Chondrocyte (in vitro differentiated cells): Measurements from ENCODE around the gene CPT2. TPM values are rescaled to one million over a fixed set of nuclear protein-coding genes. Genes with fewer than 3 reads are reported as not detected.

Source experiments
- DNase-seq: peaks from one replicate; pipeline ENCODE4 v3.0.0; 2021; ENCODE audit warnings: mixed read lengths, low spot score
- H3K27ac Mint-ChIP-seq: one replicate; pipeline ENCODE4 v1.8.0; 2021; ENCODE audit warnings: mild to moderate bottlenecking, moderate library complexity, mixed read lengths; ENCODE audit not compliant: unreplicated experiment
- H3K27me3 Mint-ChIP-seq: 2 replicates; pipeline ENCODE4 v1.8.0; 2021; ENCODE audit warnings: low read depth, mixed read lengths
- H3K36me3 Mint-ChIP-seq: 2 replicates; pipeline ENCODE4 v1.8.0; 2021; ENCODE audit warnings: low read depth, mixed read lengths
- H3K4me1 Mint-ChIP-seq: 2 replicates; pipeline ENCODE4 v1.8.0; 2021; ENCODE audit warnings: low read depth, mild to moderate bottlenecking, mixed read lengths
- H3K4me3 Mint-ChIP-seq: one replicate; pipeline ENCODE4 v1.8.0; 2021; ENCODE audit warnings: mild to moderate bottlenecking, moderate library complexity, mixed read lengths; ENCODE audit not compliant: unreplicated experiment
- H3K9me3 Mint-ChIP-seq: 2 replicates; pipeline ENCODE4 v1.8.0; 2021; ENCODE audit warnings: low read depth, mixed read lengths
- CTCF ChIP-seq: fragments of 200-600 bp; sonication (generic); IDR thresholded peaks from 2 replicates; pipeline ENCODE4 v1.5.0; 2021; ENCODE audit warnings: antibody characterized with exemption, mild to moderate bottlenecking, moderate library complexity
- total RNA-seq: library from RNA; stranded (reverse); gene quantifications from 3 replicates; pipeline ENCODE4 v1.2.1, GENCODE V29; 2021

CPT2 gene
- total RNA-seq, 1 donor from 2014 or later, result 11.0 TPM

GRCh38 chr1:53155534-53155933 lies 41.1 kb upstream of the CPT2 start:
- Mint-ChIP-seq H3K36me3 (no peaks in the 10 kb centered on the region), H3K27ac (no peak overlapping the region), H3K4me1 (peaks cover 6% of the 10 kb centered on the region), H3K4me3 (no peak overlapping the region), H3K9me3 (no peaks in the 10 kb centered on the region), H3K27me3 (no peaks in the 10 kb centered on the region)
- DNase-seq, result no peak
- TF ChIP-seq CTCF, result no peak

GRCh38 chr1:53155945-53156344 lies 40.7 kb upstream of the CPT2 start:
- Mint-ChIP-seq H3K4me1 (peaks cover 6% of the 10 kb centered on the region), H3K36me3 (no peaks in the 10 kb centered on the region), H3K27ac (no peak overlapping the region), H3K4me3 (no peak overlapping the region), H3K27me3 (no peaks in the 10 kb centered on the region), H3K9me3 (no peaks in the 10 kb centered on the region)
- no peak for TF ChIP-seq CTCF
- DNase-seq, result no peak

GRCh38 chr1:53156783-53157182 lies 39.8 kb upstream of the CPT2 start:
- DNase-seq, result no peak
- H3K27me3 Mint-ChIP-seq, result no peaks in the 10 kb centered on the region
- no peak overlapping the region for H3K27ac Mint-ChIP-seq
- H3K36me3 Mint-ChIP-seq, result no peaks in the 10 kb centered on the region
- H3K4me1 Mint-ChIP-seq, result peaks cover 6% of the 10 kb centered on the region
- no peak overlapping the region for H3K4me3 Mint-ChIP-seq
- no peak for TF ChIP-seq CTCF
- H3K9me3 Mint-ChIP-seq, result no peaks in the 10 kb centered on the region

- no peaks in the 10 kb centered on the region for H3K9me3 Mint-ChIP-seq
- H3K27ac Mint-ChIP-seq, result no peak overlapping the region
- peaks cover 3% of the 10 kb centered on the region for H3K4me1 Mint-ChIP-seq
- no peak for TF ChIP-seq CTCF
- H3K4me3 Mint-ChIP-seq, result no peak overlapping the region
- H3K27me3 Mint-ChIP-seq, result no peaks in the 10 kb centered on the region
- DNase-seq, result no peak
- H3K36me3 Mint-ChIP-seq, result no peaks in the 10 kb centered on the region
These were observed 37.7 kb upstream of the CPT2 start for GRCh38 chr1:53158900-53159299.

GRCh38 chr1:53160924-53161378 lies 35.7 kb upstream of the CPT2 start:
- DNase-seq, result no peak
- no peaks in the 10 kb centered on the region for H3K36me3 Mint-ChIP-seq
- TF ChIP-seq CTCF, result no peak
- no peak overlapping the region for H3K27ac Mint-ChIP-seq
- no peaks in the 10 kb centered on the region for H3K9me3 Mint-ChIP-seq
- H3K4me3 Mint-ChIP-seq, result no peak overlapping the region
- no peaks in the 10 kb centered on the region for H3K27me3 Mint-ChIP-seq
- H3K4me1 Mint-ChIP-seq, result no peaks in the 10 kb centered on the region
